Measurements from ENCODE around the gene MAGI1. TPM values are rescaled to one million over a fixed set of nuclear protein-coding genes. Genes with fewer than 3 reads are reported as not detected.
A peak's percentile ranks its signal among the peaks of the same experiment; 100 is the strongest.
"Not testable (repeated sequence)": the region's sequence is repeated elsewhere in the genome, so short reads cannot be mapped to it uniquely, and the experiment has no call there.

Gene MAGI1
- total RNA-seq, 2 donors from 2014 or later = 38.6 to 45.1 TPM

GRCh38 chr3:65521032-65521431 lies 517.7 kb downstream of the MAGI1 start:
- peaks cover 4% of the 10 kb centered on the region for H3K9me3 Mint-ChIP-seq
- H3K36me3 ChIP-seq (ENCODE audit: control insufficient read depth, insufficient read depth, low read length) = no peaks in the 10 kb centered on the region
- H3K4me1 Mint-ChIP-seq = no peaks in the 10 kb centered on the region
- TF ChIP-seq, protein P1, sequence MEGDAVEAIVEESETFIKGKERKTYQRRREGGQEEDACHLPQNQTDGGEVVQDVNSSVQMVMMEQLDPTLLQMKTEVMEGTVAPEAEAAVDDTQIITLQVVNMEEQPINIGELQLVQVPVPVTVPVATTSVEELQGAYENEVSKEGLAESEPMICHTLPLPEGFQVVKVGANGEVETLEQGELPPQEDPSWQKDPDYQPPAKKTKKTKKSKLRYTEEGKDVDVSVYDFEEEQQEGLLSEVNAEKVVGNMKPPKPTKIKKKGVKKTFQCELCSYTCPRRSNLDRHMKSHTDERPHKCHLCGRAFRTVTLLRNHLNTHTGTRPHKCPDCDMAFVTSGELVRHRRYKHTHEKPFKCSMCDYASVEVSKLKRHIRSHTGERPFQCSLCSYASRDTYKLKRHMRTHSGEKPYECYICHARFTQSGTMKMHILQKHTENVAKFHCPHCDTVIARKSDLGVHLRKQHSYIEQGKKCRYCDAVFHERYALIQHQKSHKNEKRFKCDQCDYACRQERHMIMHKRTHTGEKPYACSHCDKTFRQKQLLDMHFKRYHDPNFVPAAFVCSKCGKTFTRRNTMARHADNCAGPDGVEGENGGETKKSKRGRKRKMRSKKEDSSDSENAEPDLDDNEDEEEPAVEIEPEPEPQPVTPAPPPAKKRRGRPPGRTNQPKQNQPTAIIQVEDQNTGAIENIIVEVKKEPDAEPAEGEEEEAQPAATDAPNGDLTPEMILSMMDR (conservative IDR thresholded peaks at IDR 0.05) = no peak
- no peaks in the 10 kb centered on the region for H3K36me3 Mint-ChIP-seq (ENCODE audit: low read depth)
- DNase-seq = no peak
- H3K27me3 ChIP-seq (ENCODE audit: control insufficient read depth, insufficient read depth, low read length, poor library complexity, severe bottlenecking) = no peaks in the 10 kb centered on the region
- H3K9me3 ChIP-seq (ENCODE audit: control insufficient read depth, low read length) = no peaks in the 10 kb centered on the region
- no peak overlapping the region for H3K27ac ChIP-seq (ENCODE audit: low read depth, low read length)
- H3K27me3 Mint-ChIP-seq (ENCODE audit: insufficient read depth) = no peaks in the 10 kb centered on the region
- H3K4me3 Mint-ChIP-seq = no peak overlapping the region
- 89 to 100% methylated on average over 1 of the region's 2 CpGs for WGBS, 2 experiments (ENCODE audit: insufficient coverage in 1 of 2, insufficient read length in 1 of 2)
- no peak overlapping the region for H3K27ac Mint-ChIP-seq
- no peak overlapping the region for H3K4me3 ChIP-seq (ENCODE audit: low read length)
- no peaks in the 10 kb centered on the region for H3K4me1 ChIP-seq (ENCODE audit: control insufficient read depth, insufficient read depth, low read length)
- no peak overlapping the region for H3K9ac ChIP-seq (ENCODE audit: extremely low read depth, low read length, poor library complexity, severe bottlenecking)

DNA sequence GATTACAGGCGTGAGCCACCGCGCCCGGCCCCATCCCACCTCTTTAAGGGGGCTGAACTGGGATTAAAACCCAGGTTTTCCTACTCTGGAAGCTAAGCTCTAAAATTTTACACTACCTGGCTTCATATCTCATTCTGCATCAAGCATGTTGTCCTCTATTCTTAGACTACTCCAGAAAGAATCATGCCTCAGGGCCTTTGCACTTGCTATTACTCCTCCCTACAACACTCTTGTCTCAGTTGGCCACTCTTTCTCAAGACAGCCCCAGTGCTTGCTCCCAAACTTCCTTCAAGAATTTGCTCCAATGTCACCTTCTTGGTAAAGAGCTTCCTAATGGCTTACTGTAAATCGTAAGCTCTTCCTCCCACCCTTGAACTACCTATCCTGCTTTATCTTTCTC lies 521.7 kb downstream of the MAGI1 start:
- TF ChIP-seq, protein P1 (conservative IDR thresholded peaks at IDR 0.05) = no peak
- Histone ChIP-seq H3K4me3 (ENCODE audit: low read length) (no peak overlapping the region), H3K9ac (ENCODE audit: extremely low read depth, low read length, poor library complexity, severe bottlenecking) (no peak overlapping the region), H3K36me3 (ENCODE audit: control insufficient read depth, insufficient read depth, low read length) (no peaks in the 10 kb centered on the region), H3K27me3 (ENCODE audit: control insufficient read depth, insufficient read depth, low read length, poor library complexity, severe bottlenecking) (no peaks in the 10 kb centered on the region), H3K9me3 (ENCODE audit: control insufficient read depth, low read length) (peaks cover 8% of the 10 kb centered on the region), H3K27ac (ENCODE audit: low read depth, low read length) (no peak overlapping the region), H3K4me1 (ENCODE audit: control insufficient read depth, insufficient read depth, low read length) (no peaks in the 10 kb centered on the region)
- no peak for DNase-seq
- Mint-ChIP-seq H3K36me3 (ENCODE audit: low read depth) (peaks cover 4% of the 10 kb centered on the region), H3K9me3 (peaks cover 9% of the 10 kb centered on the region), H3K4me1 (no peaks in the 10 kb centered on the region), H3K4me3 (no peak overlapping the region), H3K27ac (no peak overlapping the region), H3K27me3 (ENCODE audit: insufficient read depth) (no peaks in the 10 kb centered on the region)
- 92 to 94% methylated on average over 5 of the region's 5 CpGs for WGBS, 2 experiments (ENCODE audit: insufficient coverage in 1 of 2, insufficient read length in 1 of 2)

- not testable (repeated sequence) for H3K27ac ChIP-seq (ENCODE audit: low read depth, low read length); DNase-seq; H3K36me3 ChIP-seq (ENCODE audit: control insufficient read depth, insufficient read depth, low read length); H3K4me3 Mint-ChIP-seq; H3K4me1 ChIP-seq (ENCODE audit: control insufficient read depth, insufficient read depth, low read length); H3K9ac ChIP-seq (ENCODE audit: extremely low read depth, low read length, poor library complexity, severe bottlenecking); H3K4me1 Mint-ChIP-seq; H3K36me3 Mint-ChIP-seq (ENCODE audit: low read depth); H3K27me3 ChIP-seq (ENCODE audit: control insufficient read depth, insufficient read depth, low read length, poor library complexity, severe bottlenecking); H3K4me3 ChIP-seq (ENCODE audit: low read length); H3K27me3 Mint-ChIP-seq (ENCODE audit: insufficient read depth); H3K27ac Mint-ChIP-seq; H3K9me3 ChIP-seq (ENCODE audit: control insufficient read depth, low read length)
- peaks cover 14% of the 10 kb centered on the region for H3K9me3 Mint-ChIP-seq
- 100% methylated on average over 1 of the region's 1 CpG; no CpG with 5 or more reads in 1 of the 2 experiments for WGBS, 2 experiments (ENCODE audit: insufficient coverage in 1 of 2, insufficient read length in 1 of 2)
Observed at GRCh38 chr3:65514317-65514716, 524.4 kb downstream of the MAGI1 start.

GRCh38 chr3:65509423-65509794 lies 529.3 kb downstream of the MAGI1 start:
- not testable (repeated sequence) for H3K27me3 Mint-ChIP-seq (ENCODE audit: insufficient read depth); H3K27me3 ChIP-seq (ENCODE audit: control insufficient read depth, insufficient read depth, low read length, poor library complexity, severe bottlenecking); H3K36me3 ChIP-seq (ENCODE audit: control insufficient read depth, insufficient read depth, low read length); H3K9me3 ChIP-seq (ENCODE audit: control insufficient read depth, low read length); H3K4me1 ChIP-seq (ENCODE audit: control insufficient read depth, insufficient read depth, low read length); H3K4me1 Mint-ChIP-seq; H3K36me3 Mint-ChIP-seq (ENCODE audit: low read depth)
- peaks cover 16% of the 10 kb centered on the region for H3K9me3 Mint-ChIP-seq
- peak; percentile 62 for DNase-seq
- WGBS, 2 experiments (ENCODE audit: insufficient coverage in 1 of 2, insufficient read length in 1 of 2) = 44 to 76% methylated on average over 9 to 19 of the region's 24 CpGs
- H3K4me3 Mint-ChIP-seq = peak overlapping the region; percentile 66
- H3K9ac ChIP-seq (ENCODE audit: extremely low read depth, low read length, poor library complexity, severe bottlenecking) = peak overlapping the region; percentile 49
- peak overlapping the region; percentile 73 for H3K4me3 ChIP-seq (ENCODE audit: low read length)
- H3K27ac Mint-ChIP-seq = peak overlapping the region; percentile 97
- peak overlapping the region; percentile 36 for H3K27ac ChIP-seq (ENCODE audit: low read depth, low read length)
